Endothelial cell of umbilical vein (primary cell): Measurements from ENCODE around the gene ATP6V0E2. TPM values are rescaled to one million over a fixed set of nuclear protein-coding genes. Genes with fewer than 3 reads are reported as not detected.

Experiments
- BruUV-seq: library from RNA; stranded (reverse); fragments of 400-500 nt; replicated peaks from 2 replicates; lab custom pipeline; 2021; lab: Mats Ljungman, UMichigan
- CTCF ChIA-PET: fragments of 300-600, 350-600 bp; sonication (Branson Sonifier 250); formaldehyde crosslinking; loops from one replicate; lab custom pipeline; 2021; ENCODE audit warnings: antibody characterized with exemption, inconsistent platforms; lab: Charles Lee
- POLR2A ChIA-PET: fragments of 300-600, 350-600 bp; sonication (Branson Sonifier 250); formaldehyde crosslinking; loops from one replicate; lab custom pipeline; 2021; ENCODE audit warnings: antibody characterized with exemption, inconsistent platforms; lab: Charles Lee
- DNase-seq: peaks from one replicate; pipeline ENCODE4 v3.0.0-alpha.2; 2011; ENCODE audit warnings: low read depth, low spot score
- FAIRE-seq: peaks from 2 replicates; lab custom pipeline; 2011; peaks lifted over from hg19 to GRCh38; lab: Jason Lieb, UNC
- H2AFZ ChIP-seq: 2 replicates; pipeline ENCODE4 v1.6.0; 2012; ENCODE audit warnings: low read depth, low read length, control low read depth, inconsistent platforms
- H3K27ac ChIP-seq: 2 replicates; pipeline ENCODE4 v1.5.1; 2011; ENCODE audit warnings: low read depth, mild to moderate bottlenecking, control low read depth, low read length, moderate library complexity; ENCODE audit not compliant: insufficient read depth
- H3K27me3 ChIP-seq, 2 experiments: 2 replicates each; pipeline versions ENCODE4 v1.6.0 to v1.6.1; 2011; ENCODE audit warnings: low read length in 2 of 2, mixed read lengths in 1 of 2; ENCODE audit not compliant: control insufficient read depth in 2 of 2, insufficient read depth in 2 of 2
- H3K36me3 ChIP-seq, 2 experiments: 2 replicates in 1 of 2; 3 replicates in 1 of 2; pipeline ENCODE4 v1.5.1; 2011; ENCODE audit warnings: low read length in 2 of 2, mild to moderate bottlenecking in 1 of 2, moderate library complexity in 1 of 2; ENCODE audit not compliant: control insufficient read depth in 2 of 2, insufficient read depth in 2 of 2; ENCODE audit errors: extremely low read depth in 1 of 2
- H3K4me1 ChIP-seq: 3 replicates; pipeline ENCODE4 v1.5.1; 2011; ENCODE audit warnings: mild to moderate bottlenecking, low read length; ENCODE audit not compliant: control insufficient read depth, insufficient read depth; ENCODE audit errors: extremely low read depth
- H3K4me2 ChIP-seq: 2 replicates; pipeline ENCODE4 v1.6.1; 2011; ENCODE audit warnings: low read length, control low read depth, mixed read lengths; ENCODE audit not compliant: insufficient read depth
- H3K4me3 ChIP-seq, 3 experiments: fragments of 200-600 bp in 1 of 3; sonication (generic), shearing (Covaris generic) in 1 of 3; replicated peaks in 1 of 3; 2 replicates each; pipeline ENCODE4 v1.5.1; 2011 to 2016; ENCODE audit warnings: control low read depth in 3 of 3, low read length in 3 of 3, mild to moderate bottlenecking in 2 of 3, inconsistent platforms in 1 of 3, low read depth in 1 of 3, moderate library complexity in 1 of 3; ENCODE audit not compliant: insufficient read depth in 1 of 3
- H3K79me2 ChIP-seq: 2 replicates; pipeline ENCODE4 v1.6.0; 2012; ENCODE audit warnings: low read length, inconsistent platforms; ENCODE audit not compliant: control insufficient read depth, insufficient read depth
- H3K9ac ChIP-seq: replicated peaks from 2 replicates; pipeline ENCODE3; 2011; ENCODE audit warnings: low read length, control low read depth; ENCODE audit not compliant: insufficient read depth; ENCODE audit errors: extremely low read depth
- H3K9me1 ChIP-seq: replicated peaks from 3 replicates; pipeline ENCODE4 v1.6.0; 2011; ENCODE audit warnings: mild to moderate bottlenecking, low read length; ENCODE audit not compliant: control insufficient read depth, insufficient read depth; ENCODE audit errors: extremely low read depth
- H3K9me3 ChIP-seq: replicated peaks from 2 replicates; pipeline ENCODE4 v1.5.1; 2012; ENCODE audit warnings: low read length, inconsistent platforms; ENCODE audit not compliant: control insufficient read depth, insufficient read depth
- H4K20me1 ChIP-seq: replicated peaks from 2 replicates; pipeline ENCODE3; 2011; ENCODE audit warnings: mild to moderate bottlenecking, low read length; ENCODE audit not compliant: control insufficient read depth, insufficient read depth; ENCODE audit errors: extremely low read depth
- EZH2 ChIP-seq: IDR thresholded peaks from 2 replicates; pipeline ENCODE4 v1.6.1; 2012; ENCODE audit warnings: borderline replicate concordance, low read depth, mild to moderate bottlenecking, moderate library complexity, low read length, inconsistent platforms; ENCODE audit not compliant: severe bottlenecking
- FOS ChIP-seq: IDR thresholded peaks from 2 replicates; pipeline ENCODE4 v1.6.1; 2011; ENCODE audit warnings: mild to moderate bottlenecking, low read length, moderate library complexity, borderline replicate concordance; ENCODE audit not compliant: insufficient read depth
- GATA2 ChIP-seq: IDR thresholded peaks from 2 replicates; pipeline ENCODE4 v1.7.0; 2011; ENCODE audit warnings: low read depth, mild to moderate bottlenecking, moderate library complexity, mixed read lengths, low read length; ENCODE audit not compliant: insufficient read length, insufficient read depth
- JUN ChIP-seq: IDR thresholded peaks from 2 replicates; pipeline ENCODE4 v1.6.1; 2011; ENCODE audit warnings: borderline replicate concordance, low read depth; ENCODE audit not compliant: insufficient read length, insufficient read depth
- MAX ChIP-seq: IDR thresholded peaks from 2 replicates; pipeline ENCODE4 v1.6.1; 2011; ENCODE audit not compliant: insufficient read depth, insufficient read length
- MYC ChIP-seq: IDR thresholded peaks from one replicate; pipeline ENCODE4 v1.6.1; 2011; ENCODE audit warnings: mild to moderate bottlenecking, low read depth, low read length
- POLR2A ChIP-seq: IDR thresholded peaks from 2 replicates; pipeline ENCODE4 v1.6.1; 2012; ENCODE audit warnings: low read depth, mild to moderate bottlenecking, control low read depth, low read length
- POLR2AphosphoS5 ChIP-seq: IDR thresholded peaks from 2 replicates; pipeline ENCODE4 v1.6.1; 2012; ENCODE audit warnings: low read depth, mild to moderate bottlenecking, control low read depth, low read length, moderate library complexity; ENCODE audit not compliant: insufficient read depth
- dilution Hi-C: fragments of 300-500 bp; cut with MboI; formaldehyde crosslinking; loops from one replicate; pipeline ENCODE4 v1.15.0; 2019; ENCODE audit warnings: low sequenced_read_pairs; ENCODE audit not compliant: extremely low pct_ligation_motif_present
- intact Hi-C: fragments of 100-400 bp; cut with micrococcal nuclease; formaldehyde crosslinking; loops from one replicate; pipeline ENCODE4 v1.10.0; 2022
- polyA plus RNA-seq, 4 experiments: library from polyadenylated mRNA; depleted of rRNA in 3 of 4; stranded (reverse) in 3 of 4; unstranded in 1 of 4; fragments of >200 nt; gene quantifications; 2 replicates each; pipeline versions ENCODE4 v1.2.1 to v1.2.3, GENCODE V29; 2011 to 2012; ENCODE audit warnings: missing spikeins in 1 of 4
- total RNA-seq: library from RNA; stranded (reverse); gene quantifications from 2 replicates; pipeline ENCODE4 v1.2.3, GENCODE V29; 2021
- TF ChIP-seq, protein P1 (sequence below), 2 donors: IDR thresholded peaks; 1 replicate in 1 of 2; 2 replicates in 1 of 2; pipeline ENCODE4 v1.5.1; 2011; ENCODE audit warnings: low read length in 2 of 2, mild to moderate bottlenecking in 2 of 2, moderate library complexity in 2 of 2, control low read depth in 1 of 2, inconsistent platforms in 1 of 2, low read depth in 1 of 2; ENCODE audit not compliant: insufficient read depth in 1 of 2; ENCODE audit errors: extremely low read depth in 1 of 2

Gene ATP6V0E2
- total and polyA plus RNA-seq, 2 donors (not counting 3 experiments of a cell fraction or from before 2014, with no cell fraction given): 27.8 to 36.8 TPM

GRCh38 chr7:149850716-149851115 is 23.1 kb upstream of the ATP6V0E2 start:
- dilution Hi-C loops: no loop called here
- no peak overlapping the region for H3K27ac ChIP-seq
- no peak overlapping the region for H3K4me2 ChIP-seq
- no peaks in the 10 kb centered on the region for H3K9me3 ChIP-seq
- intact Hi-C loops: no loop called here
- ChIA-PET CTCF (interaction anchor here (2.1 to 2.5 kb wide), 2 partner anchors 12 to 44 kb away, joined by 9 to 12 read pairs; partner anchors contain the start of gene ZNF862), POLR2A (no interaction called here)
- no peaks in the 10 kb centered on the region for H3K9me1 ChIP-seq
- H3K27me3 ChIP-seq: no peaks in the 10 kb centered on the region
- H3K9ac ChIP-seq: no peak overlapping the region
- peaks cover 0 to 2% of the 10 kb centered on the region in 2 experiments for H3K36me3 ChIP-seq
- no peak overlapping the region for H3K4me3 ChIP-seq
- H3K79me2 ChIP-seq: no peaks in the 10 kb centered on the region
- no peaks in the 10 kb centered on the region for H4K20me1 ChIP-seq
- no TSS peak for BruUV-seq
- TF ChIP-seq POLR2AphosphoS5 (no peak), GATA2 (no peak), FOS (no peak), JUN (no peak), MAX (no peak), POLR2A (no peak), MYC (no peak)
- FAIRE-seq (no peak), DNase-seq (no peak)
- H3K4me1 ChIP-seq: no peaks in the 10 kb centered on the region
- H2AFZ ChIP-seq: no peak overlapping the region

- no peaks in the 10 kb centered on the region for H3K4me1 ChIP-seq
- H2AFZ ChIP-seq: no peak overlapping the region
- no peaks in the 10 kb centered on the region for H3K79me2 ChIP-seq
- no peak for FAIRE-seq
- H3K36me3 ChIP-seq: peaks cover 0 to 2% of the 10 kb centered on the region in 2 experiments
- no peaks in the 10 kb centered on the region for H3K9me1 ChIP-seq
- H3K27me3 ChIP-seq: no peaks in the 10 kb centered on the region
- H3K4me3 ChIP-seq: no peak overlapping the region
- H4K20me1 ChIP-seq: no peaks in the 10 kb centered on the region
- BruUV-seq: no TSS peak
- POLR2A ChIA-PET: no interaction called here
- H3K4me2 ChIP-seq: no peak overlapping the region
- TF ChIP-seq, protein P1, sequence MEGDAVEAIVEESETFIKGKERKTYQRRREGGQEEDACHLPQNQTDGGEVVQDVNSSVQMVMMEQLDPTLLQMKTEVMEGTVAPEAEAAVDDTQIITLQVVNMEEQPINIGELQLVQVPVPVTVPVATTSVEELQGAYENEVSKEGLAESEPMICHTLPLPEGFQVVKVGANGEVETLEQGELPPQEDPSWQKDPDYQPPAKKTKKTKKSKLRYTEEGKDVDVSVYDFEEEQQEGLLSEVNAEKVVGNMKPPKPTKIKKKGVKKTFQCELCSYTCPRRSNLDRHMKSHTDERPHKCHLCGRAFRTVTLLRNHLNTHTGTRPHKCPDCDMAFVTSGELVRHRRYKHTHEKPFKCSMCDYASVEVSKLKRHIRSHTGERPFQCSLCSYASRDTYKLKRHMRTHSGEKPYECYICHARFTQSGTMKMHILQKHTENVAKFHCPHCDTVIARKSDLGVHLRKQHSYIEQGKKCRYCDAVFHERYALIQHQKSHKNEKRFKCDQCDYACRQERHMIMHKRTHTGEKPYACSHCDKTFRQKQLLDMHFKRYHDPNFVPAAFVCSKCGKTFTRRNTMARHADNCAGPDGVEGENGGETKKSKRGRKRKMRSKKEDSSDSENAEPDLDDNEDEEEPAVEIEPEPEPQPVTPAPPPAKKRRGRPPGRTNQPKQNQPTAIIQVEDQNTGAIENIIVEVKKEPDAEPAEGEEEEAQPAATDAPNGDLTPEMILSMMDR (IDR thresholded peaks at IDR 0.05; ENCODE audit: extremely low read depth in 1 of 2, insufficient read depth in 1 of 2, low read depth in 1 of 2, low read length in 2 of 2): no peak
- TF ChIP-seq FOS: no peak
- TF ChIP-seq POLR2A: no peak
- TF ChIP-seq EZH2: no peak
- no peak for TF ChIP-seq POLR2AphosphoS5
- TF ChIP-seq MYC: no peak
- TF ChIP-seq JUN: no peak
- TF ChIP-seq GATA2: no peak
- no peak for TF ChIP-seq MAX
- no peaks in the 10 kb centered on the region for H3K9me3 ChIP-seq
- DNase-seq: no peak
- dilution Hi-C loops (no loop called here), intact Hi-C loops (no loop called here)
- no peak overlapping the region for H3K27ac ChIP-seq
- CTCF ChIA-PET: interaction anchor here (2.5 kb wide), 1 partner anchor 13 kb away, joined by 9 read pairs; the partner anchor contains the start of gene ZNF862
- no peak overlapping the region for H3K9ac ChIP-seq
These were observed 22.3 kb upstream of the ATP6V0E2 start for GRCh38 chr7:149851449-149851848.
